Measurements from ENCODE around the gene MNX1.

Gene MNX1

GRCh38 chr7:157010588-157011332 is at the start of gene MNX1:
MNX1 (minus strand) TSS chr7:157010663; CDS start chr7:157010350, 313 bp downstream.
- peak; percentile 15 for DNase-seq

- no peak for DNase-seq
Measured at GRCh38 chr7:157059534-157059933, 49.1 kb upstream of the MNX1 start.

- DNase-seq, result no peak
Measured at GRCh38 chr7:157058701-157059100, 48.2 kb upstream of the MNX1 start.

GRCh38 chr7:157058068-157058467 is 47.6 kb upstream of the MNX1 start:
- DNase-seq, result no peak

GRCh38 chr7:157056957-157057902 is 46.8 kb upstream of the MNX1 start:
- DNase-seq, result no peak

- DNase-seq, result no peak
Measured at GRCh38 chr7:157056246-157056645, 45.8 kb upstream of the MNX1 start.

GRCh38 chr7:157054927-157055326 is 44.5 kb upstream of the MNX1 start:
- DNase-seq, result no peak

GRCh38 chr7:157053118-157053517 is 42.7 kb upstream of the MNX1 start:
- DNase-seq, result no peak

- no peak for DNase-seq
Measured at GRCh38 chr7:157047148-157047547, 36.7 kb upstream of the MNX1 start.

- no peak for DNase-seq
Measured at GRCh38 chr7:157046681-157047080, 36.2 kb upstream of the MNX1 start.

- DNase-seq, result no peak
Measured at GRCh38 chr7:157044943-157045660, 34.6 kb upstream of the MNX1 start.

- no peak for DNase-seq
Measured at GRCh38 chr7:157044147-157044687, 33.8 kb upstream of the MNX1 start.

- DNase-seq, result no peak
Measured at GRCh38 chr7:157043745-157044144, 33.3 kb upstream of the MNX1 start.

GRCh38 chr7:157041514-157042277 is 31.2 kb upstream of the MNX1 start:
- no peak for DNase-seq

- DNase-seq, result no peak
Measured at GRCh38 chr7:157041004-157041403, 30.5 kb upstream of the MNX1 start.

- no peak for DNase-seq
Measured at GRCh38 chr7:157037635-157038034, 27.2 kb upstream of the MNX1 start.

- no peak for DNase-seq
Measured at GRCh38 chr7:157037028-157037427, 26.6 kb upstream of the MNX1 start.

GRCh38 chr7:157035979-157036378 is 25.5 kb upstream of the MNX1 start:
- no peak for DNase-seq

GRCh38 chr7:157035302-157035701 is 24.8 kb upstream of the MNX1 start:
- no peak for DNase-seq

- DNase-seq, result no peak
Measured at GRCh38 chr7:157033483-157034473, 23.3 kb upstream of the MNX1 start.
